DOHH2 (cell line): Measurements from ENCODE around the gene TEX47.

Experiments
- H3F3A ChIP-seq: fragments of 200-600 bp; sonication (generic), shearing (Covaris generic); 2 replicates; pipeline ENCODE4 v1.6.0; 2016; ENCODE audit warnings: antibody characterized with exemption, mild to moderate bottlenecking; ENCODE audit not compliant: control insufficient read depth, insufficient read depth
- H3K27ac ChIP-seq: fragments of 200-600 bp; sonication (generic); 2 replicates; pipeline ENCODE4 v1.5.1; 2014; ENCODE audit warnings: low read depth, mild to moderate bottlenecking, low read length, moderate library complexity
- H3K27me3 ChIP-seq: fragments of 200-600 bp; sonication (generic); 2 replicates; pipeline ENCODE4 v1.6.1; 2014; ENCODE audit warnings: mild to moderate bottlenecking, low read length, mixed read lengths; ENCODE audit not compliant: control insufficient read depth
- H3K36me3 ChIP-seq: fragments of 200-600 bp; sonication (generic); 2 replicates; pipeline ENCODE4 v1.6.1; 2014; ENCODE audit warnings: mild to moderate bottlenecking, low read length, moderate library complexity, mixed read lengths; ENCODE audit not compliant: control insufficient read depth
- H3K4me1 ChIP-seq: fragments of 200-600 bp; sonication (generic); 2 replicates; pipeline ENCODE4 v1.6.1; 2014; ENCODE audit warnings: mild to moderate bottlenecking, low read length, mixed read lengths; ENCODE audit not compliant: control insufficient read depth
- H3K4me2 ChIP-seq: fragments of 200-600 bp; sonication (generic); 2 replicates; pipeline ENCODE4 v1.6.0; 2014; ENCODE audit warnings: mild to moderate bottlenecking, low read length, moderate library complexity
- H3K4me3 ChIP-seq: fragments of 200-600 bp; sonication (generic); 2 replicates; pipeline ENCODE4 v1.5.1; 2014; ENCODE audit warnings: mild to moderate bottlenecking, low read length, mixed read lengths
- H3K79me2 ChIP-seq: fragments of 200-600 bp; sonication (generic); 2 replicates; pipeline ENCODE4 v1.6.1; 2014; ENCODE audit warnings: mild to moderate bottlenecking, low read length, mixed read lengths; ENCODE audit not compliant: control insufficient read depth
- H3K9me2 ChIP-seq: fragments of 200-600 bp; sonication (generic); replicated peaks from 2 replicates; pipeline ENCODE4 v1.6.1; 2014; ENCODE audit warnings: mild to moderate bottlenecking, low read length, mixed read lengths; ENCODE audit not compliant: control insufficient read depth
- H3K9me3 ChIP-seq: fragments of 200-600 bp; sonication (generic); 2 replicates; pipeline ENCODE4 v1.6.1; 2014; ENCODE audit warnings: antibody characterized with exemption, low read length, mixed read lengths; ENCODE audit not compliant: control insufficient read depth, insufficient read depth
- H4K20me1 ChIP-seq: fragments of 200-600 bp; sonication (generic); 2 replicates; pipeline ENCODE4 v1.6.0; 2014; ENCODE audit warnings: low read depth, mild to moderate bottlenecking, antibody characterized with exemption, low read length, moderate library complexity; ENCODE audit not compliant: control insufficient read depth, insufficient read depth
- EZH2phosphoT487 ChIP-seq: fragments of 200-600 bp; sonication (generic); IDR thresholded peaks from 2 replicates; pipeline ENCODE4 v1.6.1; 2017; ENCODE audit warnings: borderline replicate concordance, mild to moderate bottlenecking, antibody characterized with exemption, low read length, moderate library complexity, mixed read lengths
- TF ChIP-seq, protein P1 (sequence below): fragments of 200-600 bp; sonication (generic); IDR thresholded peaks from one replicate; pipeline ENCODE4 v1.5.1; 2014; ENCODE audit warnings: antibody characterized with exemption, mild to moderate bottlenecking, low read depth, low read length; ENCODE audit not compliant: poor library complexity, severe bottlenecking

TEX47 gene

GRCh38 chr7:88806280-88807037 is 10.9 kb upstream of the TEX47 start:
- Histone ChIP-seq H3F3A (no peaks in the 10 kb centered on the region), H3K4me2 (no peak overlapping the region), H3K27me3 (no peaks in the 10 kb centered on the region), H3K4me3 (no peak overlapping the region), H3K4me1 (no peaks in the 10 kb centered on the region), H3K79me2 (no peaks in the 10 kb centered on the region), H3K36me3 (no peaks in the 10 kb centered on the region), H3K27ac (no peak overlapping the region), H3K9me2 (no peaks in the 10 kb centered on the region), H3K9me3 (no peaks in the 10 kb centered on the region), H4K20me1 (no peaks in the 10 kb centered on the region)
- TF ChIP-seq, protein P1, sequence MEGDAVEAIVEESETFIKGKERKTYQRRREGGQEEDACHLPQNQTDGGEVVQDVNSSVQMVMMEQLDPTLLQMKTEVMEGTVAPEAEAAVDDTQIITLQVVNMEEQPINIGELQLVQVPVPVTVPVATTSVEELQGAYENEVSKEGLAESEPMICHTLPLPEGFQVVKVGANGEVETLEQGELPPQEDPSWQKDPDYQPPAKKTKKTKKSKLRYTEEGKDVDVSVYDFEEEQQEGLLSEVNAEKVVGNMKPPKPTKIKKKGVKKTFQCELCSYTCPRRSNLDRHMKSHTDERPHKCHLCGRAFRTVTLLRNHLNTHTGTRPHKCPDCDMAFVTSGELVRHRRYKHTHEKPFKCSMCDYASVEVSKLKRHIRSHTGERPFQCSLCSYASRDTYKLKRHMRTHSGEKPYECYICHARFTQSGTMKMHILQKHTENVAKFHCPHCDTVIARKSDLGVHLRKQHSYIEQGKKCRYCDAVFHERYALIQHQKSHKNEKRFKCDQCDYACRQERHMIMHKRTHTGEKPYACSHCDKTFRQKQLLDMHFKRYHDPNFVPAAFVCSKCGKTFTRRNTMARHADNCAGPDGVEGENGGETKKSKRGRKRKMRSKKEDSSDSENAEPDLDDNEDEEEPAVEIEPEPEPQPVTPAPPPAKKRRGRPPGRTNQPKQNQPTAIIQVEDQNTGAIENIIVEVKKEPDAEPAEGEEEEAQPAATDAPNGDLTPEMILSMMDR: no peak
- no peak for TF ChIP-seq EZH2phosphoT487

DNA sequence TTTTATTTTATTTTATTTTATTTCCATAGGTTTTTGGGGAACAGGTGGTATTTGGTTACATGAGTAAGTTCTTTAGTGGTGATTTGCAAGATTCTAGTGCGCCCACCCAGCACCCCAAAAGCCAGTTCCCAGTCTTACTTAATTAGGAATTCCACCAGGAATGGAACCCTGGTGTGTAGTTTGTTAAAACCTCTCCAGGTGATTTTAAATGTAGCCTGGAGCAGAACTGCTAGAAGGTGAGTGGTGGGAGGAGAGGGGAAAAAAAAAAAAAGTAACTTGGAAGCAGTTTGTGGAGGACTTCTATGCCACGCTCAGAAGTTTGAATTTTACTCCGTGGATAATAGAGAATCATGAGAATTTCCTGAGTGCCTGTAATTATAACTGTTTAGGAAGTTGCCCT is 5.5 kb upstream of the TEX47 start:
- Histone ChIP-seq H3K4me3 (no peak overlapping the region), H3K27ac (no peak overlapping the region), H3K36me3 (no peaks in the 10 kb centered on the region), H3K9me2 (no peaks in the 10 kb centered on the region), H3K9me3 (no peaks in the 10 kb centered on the region), H3K79me2 (no peaks in the 10 kb centered on the region), H3K4me1 (no peaks in the 10 kb centered on the region), H3K4me2 (no peak overlapping the region), H4K20me1 (no peaks in the 10 kb centered on the region), H3K27me3 (no peaks in the 10 kb centered on the region), H3F3A (no peaks in the 10 kb centered on the region)
- TF ChIP-seq EZH2phosphoT487: no peak
- TF ChIP-seq, protein P1: no peak

DNA sequence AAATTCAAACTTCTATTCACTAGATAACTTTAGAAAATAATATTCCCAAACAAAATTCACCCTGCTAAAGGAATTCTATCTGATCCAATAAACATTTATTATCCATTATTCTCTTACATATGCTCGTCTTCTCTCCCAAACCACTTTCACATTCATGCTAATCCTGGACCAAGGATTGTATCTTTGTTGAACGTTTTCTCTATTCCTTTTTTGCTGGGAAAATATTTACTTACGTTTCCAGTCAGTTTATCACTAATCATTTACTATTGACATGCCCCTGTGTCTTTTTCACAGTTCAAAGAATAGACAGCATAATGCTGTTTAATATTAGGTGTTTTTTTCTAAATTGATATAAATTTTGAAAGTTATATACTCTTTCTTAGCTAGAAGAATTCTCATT is 3.2 kb downstream of the TEX47 start:
- Histone ChIP-seq H3K9me3 (no peaks in the 10 kb centered on the region), H3K79me2 (no peaks in the 10 kb centered on the region), H3K27ac (no peak overlapping the region), H3K27me3 (no peaks in the 10 kb centered on the region), H3K4me2 (no peak overlapping the region), H4K20me1 (no peaks in the 10 kb centered on the region), H3K9me2 (no peaks in the 10 kb centered on the region), H3K4me1 (no peaks in the 10 kb centered on the region), H3K36me3 (no peaks in the 10 kb centered on the region), H3K4me3 (no peak overlapping the region), H3F3A (no peaks in the 10 kb centered on the region)
- no peak for TF ChIP-seq EZH2phosphoT487
- TF ChIP-seq, protein P1: no peak
